ENCODE measurements around the gene PATE2. TPM values are rescaled to one million over a fixed set of nuclear protein-coding genes. Genes with fewer than 3 reads are reported as not detected.

The PATE2 gene
- total RNA-seq, 1 donor from 2014 or later: not detected

- DNase-seq (ENCODE audit: low spot score, unreplicated experiment): no peak
- Mint-ChIP-seq H3K27ac (no peak overlapping the region), H3K4me1 (ENCODE audit: low read depth) (no peaks in the 10 kb centered on the region), H3K36me3 (ENCODE audit: insufficient read depth) (peaks cover 1% of the 10 kb centered on the region), H3K4me3 (ENCODE audit: low read depth) (no peak overlapping the region), H3K9me3 (ENCODE audit: low read depth) (peaks cover 29% of the 10 kb centered on the region), H3K27me3 (peaks cover 6% of the 10 kb centered on the region)
- no peak for TF ChIP-seq CTCF (IDR thresholded peaks at IDR 0.05; ENCODE audit: unreplicated experiment)
These were observed 12.2 kb upstream of the PATE2 start for GRCh38 chr11:125790825-125791224.

GRCh38 chr11:125787827-125788226, 9.2 kb upstream of the PATE2 start, which contains the start of gene PATE3:
TSS of gene PATE3 (plus strand) at chr11:125788127. CDS start at chr11:125788152, 25 bp downstream.
- Mint-ChIP-seq H3K4me3 (ENCODE audit: low read depth) (no peak within 1 kb of the TSS), H3K27me3 (peaks cover 6% of the 10 kb centered on the region), H3K9me3 (ENCODE audit: low read depth) (peaks cover 5% of the 10 kb centered on the region), H3K36me3 (ENCODE audit: insufficient read depth) (no peaks in the 10 kb centered on the region), H3K27ac (no peak within 1 kb of the TSS), H3K4me1 (ENCODE audit: low read depth) (no peaks in the 10 kb centered on the region)
- DNase-seq (ENCODE audit: low spot score, unreplicated experiment): no peak
- TF ChIP-seq CTCF (IDR thresholded peaks at IDR 0.05; ENCODE audit: unreplicated experiment): no peak

- no peak for TF ChIP-seq CTCF (IDR thresholded peaks at IDR 0.05; ENCODE audit: unreplicated experiment)
- Mint-ChIP-seq H3K9me3 (ENCODE audit: low read depth) (peaks cover 3% of the 10 kb centered on the region), H3K4me1 (ENCODE audit: low read depth) (no peaks in the 10 kb centered on the region), H3K4me3 (ENCODE audit: low read depth) (no peak overlapping the region), H3K27me3 (peaks cover 8% of the 10 kb centered on the region), H3K36me3 (ENCODE audit: insufficient read depth) (peaks cover 2% of the 10 kb centered on the region), H3K27ac (no peak overlapping the region)
- DNase-seq (ENCODE audit: low spot score, unreplicated experiment): no peak
These were observed 6.0 kb upstream of the PATE2 start for GRCh38 chr11:125784678-125785077.

- H3K4me3 Mint-ChIP-seq (ENCODE audit: low read depth): no peak overlapping the region
- DNase-seq (ENCODE audit: low spot score, unreplicated experiment): no peak
- H3K36me3 Mint-ChIP-seq (ENCODE audit: insufficient read depth): no peaks in the 10 kb centered on the region
- TF ChIP-seq CTCF (IDR thresholded peaks at IDR 0.05; ENCODE audit: unreplicated experiment): no peak
- no peak overlapping the region for H3K27ac Mint-ChIP-seq
- peaks cover 14% of the 10 kb centered on the region for H3K4me1 Mint-ChIP-seq (ENCODE audit: low read depth)
- H3K9me3 Mint-ChIP-seq (ENCODE audit: low read depth): peaks cover 3% of the 10 kb centered on the region
- H3K27me3 Mint-ChIP-seq: peaks cover 6% of the 10 kb centered on the region
These were observed 1.3 kb downstream of the PATE2 start for GRCh38 chr11:125777309-125777708.

GRCh38 chr11:125773516-125773915, 5.1 kb downstream of the PATE2 start:
- no peak for DNase-seq (ENCODE audit: low spot score, unreplicated experiment)
- no peak overlapping the region for H3K4me3 Mint-ChIP-seq (ENCODE audit: low read depth)
- no peak for TF ChIP-seq CTCF (IDR thresholded peaks at IDR 0.05; ENCODE audit: unreplicated experiment)
- no peak overlapping the region for H3K27ac Mint-ChIP-seq
- no peaks in the 10 kb centered on the region for H3K9me3 Mint-ChIP-seq (ENCODE audit: low read depth)
- peaks cover 21% of the 10 kb centered on the region for H3K27me3 Mint-ChIP-seq
- no peaks in the 10 kb centered on the region for H3K36me3 Mint-ChIP-seq (ENCODE audit: insufficient read depth)
- peaks cover 14% of the 10 kb centered on the region for H3K4me1 Mint-ChIP-seq (ENCODE audit: low read depth)
